Upper lobe of right lung (tissue), 1 donor: ENCODE data around the gene ODC1. TPM values are rescaled to one million over a fixed set of nuclear protein-coding genes. Genes with fewer than 3 reads are reported as not detected.

Experiments used
- ATAC-seq: fragments of 200-7000 bp; cut with Tn5 transposase; one replicate; pipeline ENCODE4 v1.9.1; 2020; ENCODE audit warnings: mild to moderate bottlenecking, moderate library complexity
- DNase-seq: peaks from one replicate; pipeline ENCODE4 v3.0.0-alpha.2; 2020
- H3K27ac ChIP-seq: fragments of 200-600 bp; one replicate; pipeline ENCODE4 v1.8.0; 2022
- H3K27me3 ChIP-seq: fragments of 200-600 bp; one replicate; pipeline ENCODE4 v1.8.0; 2022; ENCODE audit warnings: mild to moderate bottlenecking
- H3K36me3 ChIP-seq: fragments of 200-600 bp; one replicate; pipeline ENCODE4 v1.8.0; 2022
- H3K4me1 ChIP-seq: fragments of 200-600 bp; one replicate; pipeline ENCODE4 v1.8.0; 2022
- H3K4me3 ChIP-seq: fragments of 200-600 bp; one replicate; pipeline ENCODE4 v1.8.0; 2022; ENCODE audit warnings: mild to moderate bottlenecking
- H3K9me3 ChIP-seq: fragments of 200-600 bp; one replicate; pipeline ENCODE4 v1.8.0; 2022
- CTCF ChIP-seq: fragments of 200-600 bp; IDR thresholded peaks from one replicate; pipeline ENCODE4 v1.8.0; 2022; ENCODE audit warnings: antibody characterized with exemption
- intact Hi-C: fragments of 100-400 bp; cut with DNase I; formaldehyde crosslinking; loops from one replicate; pipeline ENCODE4 v1.11.0; 2022
- total RNA-seq: library from RNA; stranded (reverse); fragmentation: NEBNext Ultra II Directional; extraction: Animal tissue kit (Norgen Biotek cat#: 25700); gene quantifications from one replicate; pipeline ENCODE4 v1.2.1, GENCODE V29; 2021
- donor health status: DM: no; HTN: yes; CAD: no; lungs with severe emphysema.

The ODC1 gene
- total RNA-seq, 1 donor from 2014 or later: 50.9 TPM

- Histone ChIP-seq H3K36me3 (peaks cover under 1% of the 10 kb centered on the region), H3K4me1 (peaks cover 38% of the 10 kb centered on the region), H3K4me3 (peak overlapping the region; percentile 69), H3K9me3 (no peaks in the 10 kb centered on the region), H3K27ac (peak overlapping the region; percentile 68), H3K27me3 (no peaks in the 10 kb centered on the region)
- no peak for TF ChIP-seq CTCF
- ATAC-seq (peak; percentile 2), DNase-seq (peak; percentile 77)
- intact Hi-C loops: no loop called here
These were observed 1.9 kb upstream of the ODC1 start for GRCh38 chr2:10449838-10450691.

- DNase-seq (no peak), ATAC-seq (no peak)
- peaks cover 6% of the 10 kb centered on the region for H3K36me3 ChIP-seq
- TF ChIP-seq CTCF: no peak
- H3K27me3 ChIP-seq: no peaks in the 10 kb centered on the region
- H3K9me3 ChIP-seq: no peaks in the 10 kb centered on the region
- H3K4me1 ChIP-seq: peaks cover 38% of the 10 kb centered on the region
- peak overlapping the region; percentile 68 for H3K27ac ChIP-seq
- H3K4me3 ChIP-seq: peak overlapping the region; percentile 69
- intact Hi-C loops: no loop called here
These were observed 1.3 kb upstream of the ODC1 start for GRCh38 chr2:10449486-10449831.

GRCh38 chr2:10448576-10449485 is 704 bp upstream of the ODC1 start:
- DNase-seq (peak; percentile 96), ATAC-seq (peak; percentile 0)
- peak; percentile 24 for TF ChIP-seq CTCF
- no peaks in the 10 kb centered on the region for H3K27me3 ChIP-seq
- intact Hi-C loops: no loop called here
- no peaks in the 10 kb centered on the region for H3K9me3 ChIP-seq
- peak overlapping the region; percentile 69 for H3K4me3 ChIP-seq
- peaks cover 12% of the 10 kb centered on the region for H3K36me3 ChIP-seq
- peak overlapping the region; percentile 88 for H3K27ac ChIP-seq
- H3K4me1 ChIP-seq: peaks cover 38% of the 10 kb centered on the region

GRCh38 chr2:10447300-10447894 is 730 bp downstream of the ODC1 start:
- peaks cover 27% of the 10 kb centered on the region for H3K36me3 ChIP-seq
- ATAC-seq: peak; percentile 28
- no peaks in the 10 kb centered on the region for H3K27me3 ChIP-seq
- intact Hi-C loops: no loop called here
- peaks cover 38% of the 10 kb centered on the region for H3K4me1 ChIP-seq
- H3K4me3 ChIP-seq: peak overlapping the region; percentile 64
- H3K9me3 ChIP-seq: no peaks in the 10 kb centered on the region
- no peak for DNase-seq
- no peak for TF ChIP-seq CTCF
- peak overlapping the region; percentile 92 for H3K27ac ChIP-seq

GRCh38 chr2:10446631-10447030 is 1.5 kb downstream of the ODC1 start:
- Histone ChIP-seq H3K27me3 (no peaks in the 10 kb centered on the region), H3K27ac (peak overlapping the region; percentile 92), H3K9me3 (no peaks in the 10 kb centered on the region), H3K36me3 (peaks cover 34% of the 10 kb centered on the region), H3K4me3 (peak overlapping the region; percentile 64), H3K4me1 (peaks cover 38% of the 10 kb centered on the region)
- no peak for TF ChIP-seq CTCF
- no peak for ATAC-seq
- no peak for DNase-seq
- intact Hi-C loops: no loop called here
